Caco-2 (cell line): Measurements from ENCODE around the gene TM4SF5. TPM values are rescaled to one million over a fixed set of nuclear protein-coding genes. Genes with fewer than 3 reads are reported as not detected.

Experiments used
- BruUV-seq: library from RNA; stranded (reverse); fragments of 400-500 nt; replicated peaks from 2 replicates; lab custom pipeline; 2021; lab: Mats Ljungman, UMichigan
- CTCF ChIA-PET: fragments of 300-600 bp; sonication (Branson Sonifier 250); formaldehyde crosslinking; loops from one replicate; lab custom pipeline; 2022; ENCODE audit warnings: antibody characterized with exemption; lab: Charles Lee
- POLR2A ChIA-PET: fragments of 300-600 bp; sonication (Branson Sonifier 250); formaldehyde crosslinking; loops from one replicate; lab custom pipeline; 2022; ENCODE audit warnings: antibody characterized with exemption; lab: Charles Lee
- DNase-seq, 2 experiments: peaks; one replicate each; pipeline versions ENCODE4 v3.0.0 to v3.0.0-alpha.2; 2020 to 2022
- H3K27me3 ChIP-seq: replicated peaks from 2 replicates; pipeline ENCODE4 v1.6.0; 2011; ENCODE audit warnings: low read length; ENCODE audit not compliant: control insufficient read depth, insufficient read depth
- H3K36me3 ChIP-seq: 2 replicates; pipeline ENCODE4 v1.5.1; 2011; ENCODE audit warnings: low read length; ENCODE audit not compliant: control insufficient read depth, insufficient read depth
- H3K4me1 ChIP-seq: fragments of 250-450 bp; sonication (Bioruptor Pico); 2 replicates; pipeline ENCODE4 v1.5.1; 2020; ENCODE audit warnings: mild to moderate bottlenecking
- H3K4me3 ChIP-seq: 2 replicates; pipeline ENCODE4 v1.5.1; 2011; ENCODE audit warnings: low read depth, mild to moderate bottlenecking, control low read depth, low read length
- H3K9me3 ChIP-seq: fragments of 250-450 bp; sonication (Bioruptor Pico); 2 replicates; pipeline ENCODE4 v1.5.1; 2020; ENCODE audit warnings: mild to moderate bottlenecking, moderate library complexity
- H3K27ac Mint-ChIP-seq: one replicate; pipeline ENCODE4 v1.8.0; 2022; ENCODE audit warnings: mixed read lengths; ENCODE audit not compliant: unreplicated experiment
- H3K27me3 Mint-ChIP-seq: one replicate; pipeline ENCODE4 v1.8.0; 2022; ENCODE audit warnings: mixed read lengths; ENCODE audit not compliant: insufficient read depth, unreplicated experiment
- H3K36me3 Mint-ChIP-seq: one replicate; pipeline ENCODE4 v1.8.0; 2022; ENCODE audit warnings: mild to moderate bottlenecking, mixed read lengths; ENCODE audit not compliant: insufficient read depth, unreplicated experiment
- H3K4me1 Mint-ChIP-seq: one replicate; pipeline ENCODE4 v1.8.0; 2022; ENCODE audit warnings: low read depth, mixed read lengths; ENCODE audit not compliant: unreplicated experiment
- H3K4me3 Mint-ChIP-seq: one replicate; pipeline ENCODE4 v1.8.0; 2022; ENCODE audit warnings: mild to moderate bottlenecking, moderate library complexity, mixed read lengths; ENCODE audit not compliant: unreplicated experiment
- H3K9me3 Mint-ChIP-seq: one replicate; pipeline ENCODE4 v1.8.0; 2022; ENCODE audit warnings: mixed read lengths; ENCODE audit not compliant: unreplicated experiment
- intact Hi-C: fragments of 100-400 bp; cut with micrococcal nuclease; formaldehyde crosslinking; loops from one replicate; pipeline ENCODE4 v1.10.0; 2022; ENCODE audit not compliant: unreplicated experiment
- total RNA-seq: library from RNA; stranded (reverse); gene quantifications from 2 replicates; pipeline ENCODE4 v1.2.3, GENCODE V29; 2022
- TF ChIP-seq, protein P1 (sequence below), 2 experiments: fragments of 200-600 bp in 1 of 2; IDR thresholded peaks; 1 replicate in 1 of 2; 2 replicates in 1 of 2; pipeline versions ENCODE4 v1.5.1 to v1.8.0; 2011 to 2022; ENCODE audit warnings: antibody characterized with exemption in 1 of 2, control low read depth in 1 of 2, inconsistent platforms in 1 of 2, low read depth in 1 of 2, low read length in 1 of 2, mild to moderate bottlenecking in 1 of 2, moderate library complexity in 1 of 2; ENCODE audit not compliant: insufficient read depth in 1 of 2, severe bottlenecking in 1 of 2, unreplicated experiment in 1 of 2

TM4SF5 gene
- total RNA-seq, 1 experiment from 2014 or later, result 9.9 TPM

DNA sequence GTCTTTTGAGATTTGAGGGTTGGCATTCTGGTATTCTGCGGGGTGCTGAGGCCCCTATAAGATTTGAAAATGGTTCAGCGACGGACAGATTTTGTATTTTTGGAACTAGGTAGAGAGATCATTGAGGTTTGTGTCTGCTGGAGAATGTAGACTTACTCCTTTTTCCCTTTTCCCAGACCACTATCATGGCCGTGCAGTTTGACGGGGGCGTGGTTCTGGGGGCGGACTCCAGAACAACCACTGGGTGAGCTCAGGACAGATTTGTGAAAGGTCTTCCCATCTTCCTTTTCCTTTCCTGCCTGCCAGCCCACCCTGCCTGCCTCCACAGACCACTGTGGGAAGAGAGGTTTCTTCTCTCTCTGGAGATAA is 24.9 kb downstream of the TM4SF5 start:
- BruUV-seq, result no TSS peak
- CTCF ChIA-PET, result interaction anchor here (0.6 to 1.1 kb wide), 4 partner anchors 14 to 245 kb away, joined by 3 to 4 read pairs (median 3); no protein-coding TSS in a partner anchor
- Histone ChIP-seq H3K9me3 (no peaks in the 10 kb centered on the region), H3K4me3 (peak overlapping the region; percentile 82), H3K4me1 (no peaks in the 10 kb centered on the region), H3K36me3 (no peaks in the 10 kb centered on the region), H3K27me3 (no peaks in the 10 kb centered on the region)
- peaks cover 7% of the 10 kb centered on the region for H3K4me1 Mint-ChIP-seq
- H3K36me3 Mint-ChIP-seq, result peaks cover 16% of the 10 kb centered on the region
- POLR2A ChIA-PET, result interaction anchor here (0.6 to 1.7 kb wide), 4 partner anchors 10 to 86 kb away, joined by 3 to 10 read pairs (median 4); partner anchors contain the start of genes ARRB2 and PLD2
- H3K27me3 Mint-ChIP-seq, result no peaks in the 10 kb centered on the region
- intact Hi-C loops, result loop anchor here (1.0 kb wide), 1 partner anchor 93 kb away; no protein-coding TSS in a partner anchor
- TF ChIP-seq, protein P1, sequence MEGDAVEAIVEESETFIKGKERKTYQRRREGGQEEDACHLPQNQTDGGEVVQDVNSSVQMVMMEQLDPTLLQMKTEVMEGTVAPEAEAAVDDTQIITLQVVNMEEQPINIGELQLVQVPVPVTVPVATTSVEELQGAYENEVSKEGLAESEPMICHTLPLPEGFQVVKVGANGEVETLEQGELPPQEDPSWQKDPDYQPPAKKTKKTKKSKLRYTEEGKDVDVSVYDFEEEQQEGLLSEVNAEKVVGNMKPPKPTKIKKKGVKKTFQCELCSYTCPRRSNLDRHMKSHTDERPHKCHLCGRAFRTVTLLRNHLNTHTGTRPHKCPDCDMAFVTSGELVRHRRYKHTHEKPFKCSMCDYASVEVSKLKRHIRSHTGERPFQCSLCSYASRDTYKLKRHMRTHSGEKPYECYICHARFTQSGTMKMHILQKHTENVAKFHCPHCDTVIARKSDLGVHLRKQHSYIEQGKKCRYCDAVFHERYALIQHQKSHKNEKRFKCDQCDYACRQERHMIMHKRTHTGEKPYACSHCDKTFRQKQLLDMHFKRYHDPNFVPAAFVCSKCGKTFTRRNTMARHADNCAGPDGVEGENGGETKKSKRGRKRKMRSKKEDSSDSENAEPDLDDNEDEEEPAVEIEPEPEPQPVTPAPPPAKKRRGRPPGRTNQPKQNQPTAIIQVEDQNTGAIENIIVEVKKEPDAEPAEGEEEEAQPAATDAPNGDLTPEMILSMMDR (IDR thresholded peaks at IDR 0.05; ENCODE audit: insufficient read depth in 1 of 2, low read depth in 1 of 2, low read length in 1 of 2, severe bottlenecking in 1 of 2, unreplicated experiment in 1 of 2), result no peak
- no peaks in the 10 kb centered on the region for H3K9me3 Mint-ChIP-seq
- peak overlapping the region; percentile 95 for H3K27ac Mint-ChIP-seq
- peak in 1 of 2 experiments; percentile 49 for DNase-seq
- peak overlapping the region; percentile 98 for H3K4me3 Mint-ChIP-seq

DNA sequence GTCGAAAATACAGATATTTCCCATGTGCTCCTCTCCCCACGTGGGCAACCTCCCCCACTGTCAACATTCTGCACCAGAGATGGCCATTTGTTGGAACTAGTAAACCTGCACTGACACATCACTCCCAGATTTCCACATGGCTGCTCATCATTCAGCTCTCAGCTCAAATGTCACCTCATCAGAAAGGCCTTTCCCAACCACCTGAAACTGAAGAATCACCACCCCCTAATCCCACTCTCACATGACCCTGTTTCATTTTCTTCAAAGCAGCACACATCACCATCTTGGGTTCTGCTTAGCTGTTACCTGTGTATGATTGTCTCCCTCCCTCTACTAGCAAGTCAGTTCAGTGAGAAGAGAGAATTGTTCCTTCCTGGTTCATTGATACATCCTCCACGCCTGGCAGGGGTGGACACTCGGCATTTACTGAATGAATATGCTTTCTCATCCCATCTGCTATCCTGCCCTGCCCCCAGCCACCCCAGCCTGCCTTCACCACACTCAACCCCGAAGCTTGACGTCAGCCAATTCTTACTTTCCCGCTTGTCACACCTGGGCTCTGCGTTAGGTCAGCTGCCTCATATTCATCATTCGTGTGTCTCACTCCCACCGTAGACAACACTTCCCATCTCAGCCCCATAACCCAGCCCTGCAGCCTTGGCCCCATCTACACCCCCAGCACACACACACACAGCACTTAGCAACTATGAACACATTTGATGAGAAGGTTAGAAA is 28.9 kb downstream of the TM4SF5 start:
- Histone ChIP-seq H3K9me3 (no peaks in the 10 kb centered on the region), H3K27me3 (no peaks in the 10 kb centered on the region), H3K36me3 (no peaks in the 10 kb centered on the region), H3K4me3 (no peak overlapping the region), H3K4me1 (no peaks in the 10 kb centered on the region)
- TF ChIP-seq, protein P1 (IDR thresholded peaks at IDR 0.05; ENCODE audit: insufficient read depth in 1 of 2, low read depth in 1 of 2, low read length in 1 of 2, severe bottlenecking in 1 of 2, unreplicated experiment in 1 of 2), result no peak
- H3K4me3 Mint-ChIP-seq, result no peak overlapping the region
- no TSS peak for BruUV-seq
- ChIA-PET POLR2A (no interaction called here), CTCF (no interaction called here)
- H3K27me3 Mint-ChIP-seq, result no peaks in the 10 kb centered on the region
- H3K9me3 Mint-ChIP-seq, result no peaks in the 10 kb centered on the region
- H3K36me3 Mint-ChIP-seq, result peaks cover 15% of the 10 kb centered on the region
- intact Hi-C loops, result no loop called here
- DNase-seq, result no peak
- no peak overlapping the region for H3K27ac Mint-ChIP-seq
- H3K4me1 Mint-ChIP-seq, result peaks cover 7% of the 10 kb centered on the region

DNA sequence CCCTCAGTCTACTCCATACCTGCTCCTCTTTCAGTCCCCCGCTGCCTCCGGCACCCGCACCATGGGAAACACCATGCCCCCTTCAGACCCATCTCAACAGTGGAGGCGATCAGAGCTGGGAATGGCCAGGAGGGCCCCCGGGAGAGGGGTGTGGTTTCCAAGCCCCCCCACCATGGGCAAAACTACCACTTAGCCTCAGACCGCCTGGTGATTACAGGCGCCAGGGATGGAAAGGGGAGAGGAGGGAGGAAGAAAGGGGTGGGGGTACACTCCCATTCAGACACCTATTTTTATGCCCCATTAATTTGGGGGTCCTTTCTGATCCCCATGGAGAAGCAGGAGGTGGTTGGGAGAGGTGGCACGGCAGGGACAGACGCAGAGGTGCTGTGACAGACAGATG is 30.5 kb downstream of the TM4SF5 start, which contains the start of gene C17orf114:
Gene C17orf114, minus strand, starts transcription at position 101 of the 400 bp plus-strand sequence.
- H3K4me1 ChIP-seq, result no peaks in the 10 kb centered on the region
- no peaks in the 10 kb centered on the region for H3K4me1 Mint-ChIP-seq
- CTCF ChIA-PET, result no interaction called here
- no peak within 1 kb of the TSS for H3K4me3 ChIP-seq
- H3K27ac Mint-ChIP-seq, result no peak within 1 kb of the TSS
- no peaks in the 10 kb centered on the region for H3K9me3 ChIP-seq
- H3K27me3 ChIP-seq, result no peaks in the 10 kb centered on the region
- no peaks in the 10 kb centered on the region for H3K9me3 Mint-ChIP-seq
- POLR2A ChIA-PET, result no interaction called here
- H3K36me3 Mint-ChIP-seq, result peaks cover 9% of the 10 kb centered on the region
- no peak for DNase-seq
- intact Hi-C loops, result no loop called here
- no TSS peak for BruUV-seq
- H3K4me3 Mint-ChIP-seq, result no peak within 1 kb of the TSS
- no peaks in the 10 kb centered on the region for H3K36me3 ChIP-seq
- H3K27me3 Mint-ChIP-seq, result no peaks in the 10 kb centered on the region
- TF ChIP-seq, protein P1 (IDR thresholded peaks at IDR 0.05; ENCODE audit: insufficient read depth in 1 of 2, low read depth in 1 of 2, low read length in 1 of 2, severe bottlenecking in 1 of 2, unreplicated experiment in 1 of 2), result no peak
